Memory B cell (primary cell): ENCODE measurements around the gene PVALEF.
"Not testable (repeated sequence)": the region's sequence is repeated elsewhere in the genome, so short reads cannot be mapped to it uniquely, and the experiment has no call there.

Experiments used
- ATAC-seq: fragments of 150-1000 bp; cut with Tn5 transposase; 2 replicates; pipeline ENCODE4 v1.10.0; 2021; ENCODE audit warnings: low read depth, mild to moderate bottlenecking, moderate library complexity
- DNase-seq, 2 donors: peaks; one replicate each; pipeline ENCODE4 v3.0.0; 2022; ENCODE audit warnings: low spot score in 2 of 2
- H3K27ac Mint-ChIP-seq: one replicate; pipeline ENCODE4 v1.8.0; 2022; ENCODE audit warnings: mild to moderate bottlenecking, moderate library complexity, mixed read lengths
- H3K27me3 Mint-ChIP-seq: one replicate; pipeline ENCODE4 v1.8.0; 2022; ENCODE audit warnings: mixed read lengths
- H3K36me3 Mint-ChIP-seq: one replicate; pipeline ENCODE4 v1.8.0; 2022; ENCODE audit warnings: mild to moderate bottlenecking, mixed read lengths
- H3K4me1 Mint-ChIP-seq: one replicate; pipeline ENCODE4 v1.8.0; 2022; ENCODE audit warnings: mixed read lengths
- H3K4me3 Mint-ChIP-seq: one replicate; pipeline ENCODE4 v1.8.0; 2022; ENCODE audit warnings: mild to moderate bottlenecking, moderate library complexity, mixed read lengths
- H3K9me3 Mint-ChIP-seq: one replicate; pipeline ENCODE4 v1.8.0; 2022; ENCODE audit warnings: mixed read lengths

Gene PVALEF

GRCh38 chr17:81147701-81148100 is 17.6 kb upstream of the PVALEF start:
- Mint-ChIP-seq H3K36me3 (no peaks in the 10 kb centered on the region), H3K4me3 (no peak overlapping the region), H3K4me1 (no peaks in the 10 kb centered on the region), H3K27ac (no peak overlapping the region), H3K9me3 (no peaks in the 10 kb centered on the region), H3K27me3 (peaks cover 12% of the 10 kb centered on the region)
- no peak for DNase-seq
- no peak for ATAC-seq

DNA sequence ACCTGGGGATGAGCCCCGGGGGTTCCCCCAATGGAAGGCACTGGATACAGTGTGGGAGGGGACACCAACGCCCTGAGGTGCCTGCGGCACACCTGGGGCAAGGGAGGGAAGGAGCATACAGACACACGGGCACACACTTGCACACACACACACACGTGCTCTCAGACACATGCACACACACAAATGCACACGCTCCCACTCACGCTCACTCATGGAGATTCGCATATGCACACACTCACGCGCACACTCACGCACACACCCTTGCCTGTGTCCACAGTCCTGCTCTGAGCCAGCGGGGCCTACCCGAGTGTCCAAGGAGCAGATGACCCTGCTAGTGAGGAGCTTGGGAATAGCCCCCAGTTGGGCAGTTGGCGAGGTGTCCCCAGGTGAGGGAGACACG is 16.7 kb upstream of the PVALEF start:
- H3K27ac Mint-ChIP-seq, result no peak overlapping the region
- H3K36me3 Mint-ChIP-seq, result no peaks in the 10 kb centered on the region
- peaks cover 11% of the 10 kb centered on the region for H3K27me3 Mint-ChIP-seq
- ATAC-seq (no peak), DNase-seq (no peak)
- no peak overlapping the region for H3K4me3 Mint-ChIP-seq
- peaks cover 2% of the 10 kb centered on the region for H3K4me1 Mint-ChIP-seq
- no peaks in the 10 kb centered on the region for H3K9me3 Mint-ChIP-seq

GRCh38 chr17:81148986-81149533 is 16.2 kb upstream of the PVALEF start:
- no peaks in the 10 kb centered on the region for H3K9me3 Mint-ChIP-seq
- ATAC-seq (no peak), DNase-seq (no peak)
- peaks cover 8% of the 10 kb centered on the region for H3K27me3 Mint-ChIP-seq
- H3K36me3 Mint-ChIP-seq, result no peaks in the 10 kb centered on the region
- H3K4me3 Mint-ChIP-seq, result no peak overlapping the region
- no peak overlapping the region for H3K27ac Mint-ChIP-seq
- H3K4me1 Mint-ChIP-seq, result peaks cover 3% of the 10 kb centered on the region

- H3K36me3 Mint-ChIP-seq, result no peaks in the 10 kb centered on the region
- DNase-seq (no peak), ATAC-seq (no peak)
- H3K9me3 Mint-ChIP-seq, result no peaks in the 10 kb centered on the region
- H3K27me3 Mint-ChIP-seq, result peaks cover 7% of the 10 kb centered on the region
- peaks cover 3% of the 10 kb centered on the region for H3K4me1 Mint-ChIP-seq
- H3K27ac Mint-ChIP-seq, result no peak overlapping the region
- no peak overlapping the region for H3K4me3 Mint-ChIP-seq
Observed at GRCh38 chr17:81150377-81151077, 14.8 kb upstream of the PVALEF start.

- H3K27ac Mint-ChIP-seq, result no peak overlapping the region
- no peak for DNase-seq
- peaks cover 7% of the 10 kb centered on the region for H3K27me3 Mint-ChIP-seq
- peaks cover 3% of the 10 kb centered on the region for H3K4me1 Mint-ChIP-seq
- ATAC-seq, result no peak
- H3K4me3 Mint-ChIP-seq, result no peak overlapping the region
- H3K36me3 Mint-ChIP-seq, result no peaks in the 10 kb centered on the region
- no peaks in the 10 kb centered on the region for H3K9me3 Mint-ChIP-seq
Observed at GRCh38 chr17:81151278-81151677, 14.0 kb upstream of the PVALEF start.

GRCh38 chr17:81152288-81152828 is 12.9 kb upstream of the PVALEF start:
- Mint-ChIP-seq H3K9me3 (no peaks in the 10 kb centered on the region), H3K27ac (no peak overlapping the region), H3K4me1 (peaks cover 3% of the 10 kb centered on the region), H3K27me3 (peaks cover 7% of the 10 kb centered on the region), H3K4me3 (no peak overlapping the region), H3K36me3 (no peaks in the 10 kb centered on the region)
- no peak for ATAC-seq
- no peak for DNase-seq

- H3K27ac Mint-ChIP-seq, result peak overlapping the region; percentile 97
- peaks cover 9% of the 10 kb centered on the region for H3K27me3 Mint-ChIP-seq
- no peaks in the 10 kb centered on the region for H3K36me3 Mint-ChIP-seq
- no peaks in the 10 kb centered on the region for H3K9me3 Mint-ChIP-seq
- peaks cover 3% of the 10 kb centered on the region for H3K4me1 Mint-ChIP-seq
- DNase-seq (peak in 1 of 2 donors; percentile 52), ATAC-seq (peak; percentile 86)
- H3K4me3 Mint-ChIP-seq, result peak overlapping the region; percentile 80
Observed at GRCh38 chr17:81153340-81153803, 11.9 kb upstream of the PVALEF start.

GRCh38 chr17:81154016-81154415 is 11.3 kb upstream of the PVALEF start:
- not testable (repeated sequence) for H3K4me1 Mint-ChIP-seq, DNase-seq, H3K4me3 Mint-ChIP-seq, ATAC-seq, H3K36me3 Mint-ChIP-seq, H3K9me3 Mint-ChIP-seq
- Mint-ChIP-seq H3K27ac (peak overlapping the region; percentile 97), H3K27me3 (peaks cover 11% of the 10 kb centered on the region)

DNA sequence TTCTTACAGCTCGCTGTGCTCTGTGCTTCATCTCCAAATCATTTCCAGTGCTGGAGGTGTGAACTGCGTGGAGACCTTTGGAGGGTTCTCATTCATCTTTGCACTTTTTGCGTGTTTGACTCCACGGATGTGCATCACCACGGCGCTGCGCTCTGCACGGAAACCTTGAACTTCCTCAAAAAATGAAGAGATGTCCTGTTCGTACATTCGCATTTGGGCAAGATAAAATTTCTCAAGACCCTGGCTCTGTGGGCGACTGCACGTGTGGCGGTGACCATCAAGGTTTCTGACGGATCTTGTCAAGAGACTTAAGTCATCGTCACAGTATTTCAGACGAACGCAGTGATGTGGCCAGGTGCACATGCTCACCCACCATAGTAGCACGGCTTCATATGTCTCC is 10.3 kb upstream of the PVALEF start:
- H3K9me3 Mint-ChIP-seq, result no peaks in the 10 kb centered on the region

DNA sequence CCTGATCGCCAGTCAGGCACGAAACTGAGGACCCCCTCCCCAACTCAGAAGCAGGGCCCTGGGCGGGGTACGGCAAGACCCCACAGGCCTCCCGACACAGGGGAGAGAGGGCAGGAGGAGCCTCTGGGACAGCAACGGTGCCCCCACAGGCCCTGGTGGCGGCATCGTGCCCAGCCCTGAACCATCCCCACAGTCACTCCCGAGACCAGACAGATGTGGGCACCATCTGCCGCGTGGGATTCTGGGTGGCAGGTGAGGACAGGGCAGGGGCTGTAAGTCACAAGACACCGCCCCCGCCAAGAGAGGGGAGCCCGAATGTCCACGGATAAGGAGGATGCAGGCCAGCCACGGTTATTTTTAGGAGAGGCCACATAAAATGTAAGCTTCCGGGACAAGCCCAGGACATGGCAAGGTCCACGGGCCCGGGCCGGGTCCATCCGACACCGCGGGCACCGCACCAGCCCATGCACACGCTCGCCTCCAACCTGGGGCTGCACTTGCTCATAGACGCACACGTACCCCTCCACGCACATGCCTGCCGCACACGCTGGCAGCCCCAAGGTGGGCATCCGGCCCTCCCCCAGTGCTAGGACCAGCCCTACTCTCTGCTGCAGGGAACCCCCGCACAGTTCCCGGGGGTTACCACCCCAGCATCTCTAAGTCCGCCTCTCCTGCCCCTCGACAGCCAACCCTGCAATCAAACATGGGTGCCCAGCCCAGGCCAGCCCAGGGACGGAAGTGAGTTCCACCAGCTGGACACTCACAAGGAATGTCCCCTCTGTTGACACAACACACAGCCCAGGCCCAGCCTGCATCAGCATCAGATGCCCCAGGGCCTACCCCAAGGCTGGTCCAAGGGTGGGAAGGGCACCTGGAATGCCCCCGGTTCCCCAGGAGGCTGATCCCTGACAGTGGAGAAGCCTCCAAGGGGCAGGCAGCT is 8.2 kb upstream of the PVALEF start:
- no peak overlapping the region for H3K27ac Mint-ChIP-seq
- peaks cover 11% of the 10 kb centered on the region for H3K27me3 Mint-ChIP-seq
- no peak for ATAC-seq
- H3K36me3 Mint-ChIP-seq, result no peaks in the 10 kb centered on the region
- no peaks in the 10 kb centered on the region for H3K9me3 Mint-ChIP-seq
- no peak for DNase-seq
- H3K4me1 Mint-ChIP-seq, result peaks cover 3% of the 10 kb centered on the region
- H3K4me3 Mint-ChIP-seq, result no peak overlapping the region

More for the DNA sequence above, 10.3 kb upstream of the PVALEF start:
- peaks cover 3% of the 10 kb centered on the region for H3K4me1 Mint-ChIP-seq
- no peak overlapping the region for H3K27ac Mint-ChIP-seq
- H3K27me3 Mint-ChIP-seq, result peaks cover 11% of the 10 kb centered on the region
- DNase-seq (no peak), ATAC-seq (no peak)
- H3K36me3 Mint-ChIP-seq, result no peaks in the 10 kb centered on the region
- H3K4me3 Mint-ChIP-seq, result no peak overlapping the region

DNA sequence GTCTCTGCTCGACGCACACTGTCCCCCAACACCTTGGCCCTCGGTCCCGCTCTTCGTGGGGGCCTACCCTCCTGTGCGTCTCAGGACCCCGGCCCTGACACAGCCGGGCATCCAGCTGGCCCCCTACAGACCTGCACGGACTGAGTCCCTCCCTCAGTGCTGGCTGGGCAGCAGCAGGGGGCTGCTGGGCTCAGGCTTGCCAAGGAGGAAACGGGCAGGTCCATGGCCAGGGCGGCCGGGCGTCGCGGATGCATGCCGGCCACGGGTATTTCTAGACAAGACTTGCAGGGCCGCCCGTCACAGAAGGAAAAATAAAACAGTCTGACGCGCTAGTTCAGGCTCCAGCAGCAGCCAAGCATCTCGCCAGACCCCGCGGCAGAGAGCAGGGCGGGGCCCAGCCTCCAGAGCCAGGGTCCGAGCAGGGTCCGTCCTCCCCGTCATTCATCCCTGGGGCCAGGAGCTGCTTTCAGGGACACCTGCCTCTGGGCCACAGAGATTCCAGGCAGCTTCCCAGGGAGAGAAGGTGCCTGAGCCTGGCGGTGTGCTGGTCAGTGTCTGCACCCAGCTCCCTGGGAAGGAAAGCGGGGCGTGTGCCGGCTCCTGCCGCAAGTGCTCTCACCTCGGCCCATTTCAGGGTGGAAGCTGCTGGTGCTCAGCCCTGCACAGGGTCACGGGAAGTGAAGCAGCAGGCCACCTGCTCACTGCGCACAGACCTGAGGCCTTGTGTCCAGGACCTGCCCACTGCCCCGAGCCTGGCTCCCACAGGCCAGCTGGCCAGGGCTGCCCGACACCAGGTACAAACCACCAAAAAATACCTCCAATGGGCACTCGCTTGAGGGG is 7.2 kb upstream of the PVALEF start:
- Mint-ChIP-seq H3K4me1 (peaks cover 3% of the 10 kb centered on the region), H3K9me3 (no peaks in the 10 kb centered on the region), H3K4me3 (no peak overlapping the region), H3K27me3 (peaks cover 15% of the 10 kb centered on the region), H3K36me3 (no peaks in the 10 kb centered on the region), H3K27ac (no peak overlapping the region)
- no peak for DNase-seq
- no peak for ATAC-seq

DNA sequence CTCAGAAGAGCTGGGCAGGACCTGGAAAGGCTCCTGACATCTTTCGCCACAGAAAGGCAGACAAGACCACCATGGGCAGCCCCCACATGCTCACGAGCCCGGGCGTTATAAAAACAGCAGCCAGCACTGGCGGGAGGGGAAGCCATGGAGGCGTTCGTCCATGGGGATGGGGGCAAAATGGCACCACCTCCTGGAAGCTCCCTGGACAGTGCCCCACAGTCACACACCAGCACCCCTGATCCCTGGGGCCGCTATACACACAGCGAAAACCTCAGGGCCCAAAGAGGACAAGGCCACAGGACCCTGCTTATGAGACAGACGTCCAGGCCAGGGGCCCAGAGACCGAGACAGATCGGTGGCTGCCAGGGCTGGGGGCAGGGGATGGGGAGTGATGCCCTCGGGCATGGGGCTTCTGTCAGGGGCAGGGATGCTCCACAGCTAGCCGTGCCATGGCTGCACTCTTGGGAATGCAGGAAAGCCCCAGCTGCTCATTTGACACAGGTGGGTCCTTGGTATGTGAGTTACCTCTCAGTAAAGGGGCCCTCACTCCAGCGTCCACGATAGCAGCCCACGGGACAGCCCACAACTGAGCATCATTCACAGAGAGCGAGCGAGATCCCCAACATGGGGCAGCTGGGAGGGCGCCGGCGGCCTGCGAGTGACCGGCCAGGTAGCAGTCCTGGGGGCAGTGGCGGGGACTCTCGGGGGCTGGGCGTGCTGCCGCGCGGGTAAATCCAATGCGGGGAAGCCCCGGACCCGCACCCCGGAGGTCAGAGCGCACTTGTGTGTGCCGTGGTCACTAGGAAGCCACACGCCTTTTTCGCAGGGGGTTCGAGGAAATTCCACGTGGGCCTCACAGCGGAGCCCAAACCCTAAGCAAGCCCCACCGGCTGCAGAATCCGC is 6.4 kb upstream of the PVALEF start:
- Mint-ChIP-seq H3K36me3 (no peaks in the 10 kb centered on the region), H3K27me3 (peaks cover 13% of the 10 kb centered on the region), H3K27ac (no peak overlapping the region), H3K4me1 (no peaks in the 10 kb centered on the region), H3K9me3 (no peaks in the 10 kb centered on the region), H3K4me3 (no peak overlapping the region)
- DNase-seq, result no peak
- no peak for ATAC-seq
